LoVo (cell line): ENCODE results near the gene SLC47A2.
"Not testable (repeated sequence)": the region's sequence is repeated elsewhere in the genome, so short reads cannot be mapped to it uniquely, and the experiment has no call there.

Experiments
- DNase-seq: peaks from one replicate; pipeline ENCODE4 v3.0.0-alpha.2; 2016; ENCODE audit warnings: low spot score

Gene SLC47A2

DNA sequence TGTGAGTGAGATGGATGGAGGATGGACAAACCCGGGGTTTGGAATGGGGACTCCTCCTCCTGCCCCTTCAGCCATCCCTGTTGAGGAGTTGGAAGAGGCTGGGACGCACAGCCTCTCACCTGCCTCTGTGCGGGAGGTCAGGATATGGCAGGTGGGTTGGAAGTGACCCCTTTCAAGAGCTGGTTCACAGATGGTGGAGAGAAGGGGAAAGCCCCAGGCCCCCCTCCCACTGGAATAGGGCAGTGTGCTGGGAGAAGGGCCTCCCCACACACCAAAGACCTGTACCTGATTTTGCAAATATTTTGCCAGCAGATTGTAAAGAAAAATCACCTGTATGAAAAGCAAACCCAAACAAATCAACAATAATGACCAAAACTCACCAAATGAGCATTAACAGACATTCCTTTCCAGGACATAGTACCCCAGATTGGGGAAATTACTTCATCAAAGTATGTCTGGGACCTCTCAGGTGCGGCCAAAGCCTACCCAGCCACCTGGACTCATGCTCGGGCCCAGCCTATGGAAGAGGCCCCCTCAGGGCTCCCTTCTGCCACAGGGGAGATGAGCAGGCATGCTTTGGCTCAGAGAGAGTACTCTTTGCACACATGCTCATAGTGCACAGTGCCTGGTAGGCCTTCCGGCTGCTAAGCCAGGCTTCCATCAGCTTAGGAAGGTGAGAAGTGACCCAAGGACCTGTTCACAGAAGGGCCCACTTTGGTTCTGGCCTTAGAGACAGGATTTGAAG lies 7.8 kb downstream of the SLC47A2 start:
- DNase-seq = no peak

- DNase-seq = no peak
These were observed 8.6 kb downstream of the SLC47A2 start for GRCh38 chr17:19707728-19708221.

DNA sequence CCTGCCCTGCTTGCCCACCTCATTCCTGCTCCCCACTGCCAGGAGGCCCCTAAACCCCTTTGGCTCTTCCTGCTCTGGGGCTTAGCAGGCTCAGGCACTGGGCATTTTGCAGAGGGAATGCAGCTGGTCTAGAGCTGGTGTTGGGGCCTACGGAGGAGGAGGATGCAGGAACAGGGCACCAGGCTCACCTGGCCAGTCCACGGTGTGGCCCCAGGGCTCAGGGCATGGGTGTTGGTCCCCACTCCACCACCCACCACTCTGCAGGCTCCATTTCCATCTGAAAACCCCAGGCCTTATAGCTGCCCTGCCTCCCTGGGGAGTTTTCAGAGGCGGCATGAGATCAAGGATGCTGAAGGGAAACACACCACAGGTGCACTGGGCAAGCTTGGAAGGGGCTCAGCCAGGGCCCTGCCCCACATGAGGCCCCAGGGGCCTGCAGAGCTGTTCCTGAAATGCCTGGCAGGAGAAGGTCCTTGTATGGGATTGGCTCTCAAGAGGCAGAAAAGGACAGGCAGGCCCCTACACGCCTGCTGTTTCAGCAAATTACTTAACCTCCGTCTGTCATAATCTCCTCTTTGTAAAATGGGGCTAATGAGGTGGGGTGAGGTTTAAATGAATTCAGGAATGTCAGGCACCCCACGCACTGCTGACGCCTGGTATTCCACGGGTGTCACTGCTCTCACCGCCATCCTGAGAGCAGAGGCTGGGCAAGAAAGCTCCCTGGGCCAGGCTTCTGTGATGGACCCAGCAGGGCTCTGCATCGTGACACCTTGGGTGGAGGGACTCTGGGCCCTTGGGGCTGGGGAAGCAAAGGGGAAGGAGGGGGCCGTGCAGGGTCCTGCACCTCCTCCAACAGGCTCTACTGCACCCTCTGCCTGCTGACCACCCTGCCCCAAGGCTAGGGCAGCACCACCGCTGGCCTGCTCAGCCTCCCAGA lies 9.3 kb downstream of the SLC47A2 start:
- no peak for DNase-seq

DNA sequence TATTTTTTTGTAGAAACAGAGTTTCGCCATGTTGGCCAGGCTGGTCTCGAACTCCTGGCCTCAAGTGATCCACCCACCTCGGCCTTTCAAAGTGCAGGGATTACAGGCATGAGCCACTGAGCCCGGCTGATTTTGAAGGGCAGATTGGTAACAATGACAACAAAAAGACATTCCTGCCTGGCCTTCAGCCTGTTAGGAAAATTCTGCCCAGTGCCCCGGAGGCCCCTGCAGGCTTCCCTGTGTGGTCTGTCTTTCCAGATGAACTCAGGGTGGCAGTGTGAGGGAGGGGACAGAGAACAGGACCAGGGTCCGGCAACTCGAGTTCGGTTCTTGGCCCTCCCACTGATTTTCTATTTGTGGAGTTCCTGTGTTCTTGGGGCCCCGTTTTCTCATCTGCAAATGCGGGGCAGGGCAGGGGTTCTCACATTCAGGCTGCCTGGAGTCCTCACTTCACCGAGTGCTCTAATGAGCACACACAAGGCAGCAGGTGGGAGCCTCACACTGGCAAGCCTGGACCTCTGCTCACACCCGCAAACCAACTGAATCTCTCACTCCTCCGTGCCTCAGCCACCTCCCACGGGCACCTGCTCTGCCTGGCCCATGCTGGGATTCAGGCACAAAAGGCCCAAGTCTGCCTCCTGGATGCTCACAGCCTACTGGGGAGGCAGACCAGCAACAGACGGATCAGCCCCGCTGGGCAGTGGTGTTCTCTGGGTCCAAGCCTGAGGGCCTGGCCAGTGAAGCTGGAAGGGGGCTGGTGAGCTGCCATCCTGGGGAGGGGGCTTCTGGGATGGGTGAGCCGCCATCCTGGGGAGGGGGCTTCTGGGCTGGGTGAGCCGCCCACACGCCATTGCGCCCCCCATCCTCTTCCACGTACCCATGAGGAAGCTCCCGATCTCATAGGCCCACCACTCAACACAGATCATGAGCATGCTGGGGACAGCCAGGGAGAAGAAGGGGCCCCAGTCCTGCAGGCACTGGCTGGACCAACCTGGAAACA lies 10.3 kb downstream of the SLC47A2 start:
- DNase-seq = no peak

DNA sequence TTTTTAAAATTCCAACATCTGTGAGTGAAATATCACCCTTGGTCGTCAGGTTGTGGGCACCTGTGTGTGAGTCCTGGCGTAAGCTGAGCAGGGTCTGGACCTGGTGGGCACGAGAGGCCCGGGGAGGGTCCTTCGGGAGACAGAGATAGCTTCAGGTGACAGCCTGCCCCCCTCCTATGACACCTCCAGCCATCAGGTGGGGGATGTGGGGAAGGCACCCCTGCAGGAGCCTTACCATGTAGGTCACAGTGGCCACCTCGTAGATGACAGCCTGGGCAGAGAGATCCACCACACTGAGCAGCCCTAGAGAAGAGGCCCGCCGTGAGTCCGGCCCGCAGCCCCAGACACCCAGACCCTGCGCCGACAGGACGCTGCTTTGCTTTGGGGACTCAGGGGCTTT lies 11.2 kb downstream of the SLC47A2 start:
- DNase-seq = no peak

- DNase-seq = no peak
These were observed 12.4 kb downstream of the SLC47A2 start for GRCh38 chr17:19703828-19704613.

DNA sequence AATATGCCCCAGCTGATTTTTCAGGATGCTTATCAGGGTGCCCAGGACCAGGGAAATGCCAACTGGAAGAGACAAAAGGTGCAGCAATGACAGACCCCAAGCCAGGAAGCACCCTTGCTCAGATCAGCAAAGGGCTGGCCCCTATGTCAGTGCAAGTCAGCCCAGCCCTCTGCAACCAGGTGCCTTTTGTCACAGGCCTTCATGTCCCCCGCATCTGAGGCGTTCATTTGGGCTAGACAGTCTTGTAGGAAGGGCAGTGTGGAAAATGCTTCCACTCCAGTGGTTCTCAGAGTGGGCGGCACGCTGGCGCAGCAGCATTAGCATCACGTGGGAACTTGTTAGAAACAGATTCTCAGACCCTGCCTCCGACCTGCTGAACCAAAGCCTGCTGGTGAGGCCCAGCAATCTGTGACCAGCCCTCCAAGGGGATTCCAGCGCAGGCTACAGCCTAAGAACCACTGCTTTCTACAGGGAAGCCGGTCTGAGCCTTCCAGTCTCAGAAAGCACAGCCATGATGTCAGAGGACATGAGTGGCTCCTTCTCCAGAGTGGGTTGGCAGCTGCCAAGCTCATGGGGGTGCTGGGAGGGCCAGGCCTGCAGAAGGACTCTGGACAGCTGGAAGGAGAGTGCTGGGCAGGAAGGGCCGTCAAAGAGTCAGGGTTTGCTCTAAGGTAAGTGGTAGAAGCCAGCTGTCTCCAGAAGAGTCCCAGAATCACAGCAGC lies 13.1 kb downstream of the SLC47A2 start:
- DNase-seq = no peak

- no peak for DNase-seq
These were observed 14.2 kb downstream of the SLC47A2 start for GRCh38 chr17:19702217-19702641.

DNA sequence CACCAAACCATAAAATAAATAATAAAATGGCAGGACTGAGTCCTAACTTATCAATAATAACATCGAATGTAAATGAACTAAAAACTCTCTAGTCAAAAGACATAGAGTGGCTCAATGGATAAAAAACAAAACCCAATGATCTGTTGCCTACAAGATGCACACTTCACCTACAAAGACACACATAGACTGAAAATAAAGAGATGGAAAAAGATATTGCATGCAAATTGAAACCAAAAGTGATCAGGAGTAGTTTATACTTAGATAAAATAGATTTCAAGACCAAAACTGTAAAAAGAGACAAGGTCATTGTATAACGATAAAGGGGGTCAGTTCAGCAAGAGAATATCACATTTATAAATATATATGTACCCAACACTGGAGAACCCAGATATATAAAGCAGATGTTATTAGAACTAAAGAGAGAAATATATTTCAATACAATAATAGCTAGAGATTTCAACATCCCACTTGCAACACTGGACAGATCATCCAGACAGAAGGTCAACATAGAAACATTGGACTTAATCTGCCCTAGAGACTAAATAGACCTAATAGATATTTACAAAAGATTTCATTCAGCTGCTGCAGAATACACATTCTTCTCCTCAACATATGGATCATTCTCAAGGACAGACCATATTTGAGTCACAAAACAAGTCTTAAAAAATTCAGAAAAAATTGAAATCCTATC lies 29.8 kb downstream of the SLC47A2 start:
- DNase-seq = no peak

DNA sequence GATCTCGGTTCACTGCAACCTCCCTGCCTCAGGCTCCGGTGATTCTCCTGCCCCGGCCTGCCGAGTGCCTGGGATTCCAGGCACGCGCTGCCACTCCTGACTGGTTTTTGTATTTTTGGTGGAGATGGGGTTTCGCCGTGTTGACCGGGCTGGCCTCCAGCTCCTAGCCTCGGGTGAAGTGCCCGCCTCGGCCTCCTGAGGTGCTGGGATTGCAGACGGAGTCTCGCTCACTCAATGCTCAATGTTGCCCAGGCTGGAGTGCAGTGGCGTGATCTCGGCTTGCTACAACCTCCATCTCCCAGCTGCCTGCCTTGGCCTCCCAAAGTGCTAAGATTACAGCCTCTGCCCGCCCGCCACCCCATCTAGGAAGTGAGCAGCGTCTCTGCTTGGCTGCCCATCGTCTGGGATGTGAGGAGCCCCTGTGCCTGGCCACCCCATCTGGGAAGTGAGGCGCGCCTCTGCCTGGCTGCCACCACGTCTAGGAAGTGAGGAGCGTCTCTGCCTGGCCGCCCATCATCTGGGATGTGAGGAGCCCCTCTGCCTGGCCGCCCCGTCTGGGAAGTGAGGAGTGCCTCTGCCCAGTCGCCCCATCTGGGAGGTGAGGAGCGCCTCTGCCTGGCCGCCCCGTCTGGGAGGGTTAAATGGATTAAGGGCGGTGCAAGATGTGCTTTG lies 31.3 kb downstream of the SLC47A2 start:
- not testable (repeated sequence) for DNase-seq

- no peak for DNase-seq
These were observed 33.3 kb downstream of the SLC47A2 start for GRCh38 chr17:19683117-19683516.

- no peak for DNase-seq
These were observed 37.6 kb downstream of the SLC47A2 start for GRCh38 chr17:19678581-19679453.

DNA sequence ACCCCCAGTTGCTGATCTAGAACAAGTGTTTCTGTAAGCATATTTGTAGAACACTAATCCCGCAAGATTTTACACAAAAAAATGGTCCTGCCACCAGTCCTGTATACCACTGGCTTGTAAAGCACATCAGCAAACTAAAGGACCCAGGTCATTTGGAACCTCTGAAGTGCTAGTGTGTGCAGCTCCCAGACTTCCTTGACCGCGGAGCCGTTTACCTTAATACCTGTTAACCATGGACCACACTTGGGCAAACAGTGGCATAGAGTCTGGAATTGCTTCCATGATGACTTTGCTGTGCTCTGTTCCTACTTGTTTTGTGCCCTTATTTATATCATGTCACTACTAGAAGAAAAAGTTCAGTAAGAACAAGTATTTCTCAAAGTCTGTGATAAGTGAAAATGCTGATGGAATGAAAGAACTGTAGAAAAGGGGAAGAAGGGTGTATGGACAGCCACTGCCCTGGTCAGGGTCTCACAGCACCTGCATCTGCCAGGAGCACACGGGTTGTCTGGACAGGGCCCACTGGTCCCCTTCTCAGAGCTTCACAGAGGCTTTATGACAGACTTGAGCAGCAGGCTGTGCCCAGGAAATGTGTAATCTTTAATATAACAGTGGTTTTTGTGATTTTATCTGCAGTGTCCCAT lies 38.5 kb downstream of the SLC47A2 start:
- no peak for DNase-seq

GRCh38 chr17:19676896-19677295 lies 39.5 kb downstream of the SLC47A2 start:
- DNase-seq = no peak

- DNase-seq = no peak
These were observed 42.8 kb downstream of the SLC47A2 start for GRCh38 chr17:19673623-19674022.

DNA sequence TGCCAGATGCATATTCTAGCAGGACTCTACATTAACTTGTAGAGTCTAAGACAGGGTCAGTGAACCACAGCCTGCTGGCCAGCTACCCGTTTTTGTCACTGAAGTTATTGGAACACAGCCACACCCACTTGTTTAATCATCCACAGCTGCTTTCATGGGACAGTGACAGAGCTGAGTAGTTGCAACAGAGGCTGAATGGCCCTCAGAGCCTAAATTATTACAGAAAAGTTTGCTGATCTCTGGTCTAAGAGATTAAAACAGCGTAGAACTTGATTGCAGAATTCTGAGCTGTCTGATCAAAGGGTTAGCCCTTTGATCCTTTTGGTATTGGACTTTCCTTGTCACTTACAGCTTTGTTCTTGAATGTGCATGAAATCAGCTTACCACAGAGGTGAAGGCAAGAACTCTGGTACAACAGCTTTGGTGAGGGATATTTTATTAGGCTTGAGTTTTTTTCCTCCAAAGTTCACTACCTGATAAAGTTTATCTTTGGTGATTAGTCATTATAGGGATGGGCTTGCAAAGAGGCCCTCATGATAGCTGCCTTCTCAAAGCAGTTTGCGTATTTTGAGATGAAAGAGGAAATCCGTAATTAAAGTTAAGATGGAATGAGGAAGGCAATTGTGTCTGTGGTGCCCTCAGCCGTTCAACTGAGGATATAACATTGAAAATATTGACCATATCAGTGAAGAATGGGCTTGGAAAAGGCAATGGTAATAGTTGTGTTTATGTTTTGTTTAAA lies 44.2 kb downstream of the SLC47A2 start:
- DNase-seq = peak; percentile 47

- DNase-seq = no peak
These were observed 45.0 kb downstream of the SLC47A2 start for GRCh38 chr17:19671433-19671832.
